Ishikawa (cell line): ENCODE results near the gene SRBD1.

Source experiments
- CEBPB ChIP-seq: IDR thresholded peaks from 2 replicates; pipeline ENCODE4 v1.6.1; 2012
- CREB1 ChIP-seq: IDR thresholded peaks from 2 replicates; pipeline ENCODE4 v1.6.1; 2012; ENCODE audit warnings: low read depth
- EP300 ChIP-seq: IDR thresholded peaks from 2 replicates; pipeline ENCODE4 v1.6.1; 2012; ENCODE audit warnings: borderline replicate concordance
- NFIC ChIP-seq: IDR thresholded peaks from 2 replicates; pipeline ENCODE4 v1.6.1; 2012
- TAF1 ChIP-seq: IDR thresholded peaks from 2 replicates; pipeline ENCODE4 v1.6.1; 2012; ENCODE audit warnings: low read depth, mild to moderate bottlenecking
- YY1 ChIP-seq: IDR thresholded peaks from 2 replicates; pipeline ENCODE4 v1.6.1; 2012; ENCODE audit warnings: low read depth
- ZBTB7A ChIP-seq: IDR thresholded peaks from 2 replicates; pipeline ENCODE4 v1.6.1; 2012; ENCODE audit warnings: low read depth
- TF ChIP-seq, protein P1 (sequence below): IDR thresholded peaks from 2 replicates; pipeline ENCODE4 v1.6.1; 2012; ENCODE audit warnings: low read depth, mild to moderate bottlenecking
- TF ChIP-seq, protein P2 (sequence below): IDR thresholded peaks from 2 replicates; pipeline ENCODE4 v1.6.1; 2012
- TF ChIP-seq, protein P3 (sequence below): IDR thresholded peaks from 2 replicates; pipeline ENCODE4 v1.6.1; 2012

DNA sequence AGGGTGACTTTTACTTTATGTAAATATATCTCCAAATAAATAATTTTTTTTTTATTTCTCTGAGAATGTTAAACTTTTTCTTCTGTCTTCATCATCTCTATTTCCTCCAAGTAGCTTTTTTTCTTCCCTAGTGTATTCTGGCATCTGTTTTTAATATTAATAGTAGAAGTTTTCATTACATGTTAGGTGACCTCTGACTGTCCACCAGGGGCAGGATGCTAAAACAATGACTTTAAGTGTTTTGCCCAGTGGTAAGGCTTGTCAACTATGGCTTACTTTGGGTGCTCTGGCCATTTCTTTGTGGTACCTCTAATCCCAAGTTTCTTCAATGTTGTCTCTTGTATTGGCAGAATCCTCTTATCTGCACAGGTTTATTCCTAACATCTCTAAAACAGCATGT is 127.1 kb downstream of the SRBD1 start:
- TF ChIP-seq, protein P1, sequence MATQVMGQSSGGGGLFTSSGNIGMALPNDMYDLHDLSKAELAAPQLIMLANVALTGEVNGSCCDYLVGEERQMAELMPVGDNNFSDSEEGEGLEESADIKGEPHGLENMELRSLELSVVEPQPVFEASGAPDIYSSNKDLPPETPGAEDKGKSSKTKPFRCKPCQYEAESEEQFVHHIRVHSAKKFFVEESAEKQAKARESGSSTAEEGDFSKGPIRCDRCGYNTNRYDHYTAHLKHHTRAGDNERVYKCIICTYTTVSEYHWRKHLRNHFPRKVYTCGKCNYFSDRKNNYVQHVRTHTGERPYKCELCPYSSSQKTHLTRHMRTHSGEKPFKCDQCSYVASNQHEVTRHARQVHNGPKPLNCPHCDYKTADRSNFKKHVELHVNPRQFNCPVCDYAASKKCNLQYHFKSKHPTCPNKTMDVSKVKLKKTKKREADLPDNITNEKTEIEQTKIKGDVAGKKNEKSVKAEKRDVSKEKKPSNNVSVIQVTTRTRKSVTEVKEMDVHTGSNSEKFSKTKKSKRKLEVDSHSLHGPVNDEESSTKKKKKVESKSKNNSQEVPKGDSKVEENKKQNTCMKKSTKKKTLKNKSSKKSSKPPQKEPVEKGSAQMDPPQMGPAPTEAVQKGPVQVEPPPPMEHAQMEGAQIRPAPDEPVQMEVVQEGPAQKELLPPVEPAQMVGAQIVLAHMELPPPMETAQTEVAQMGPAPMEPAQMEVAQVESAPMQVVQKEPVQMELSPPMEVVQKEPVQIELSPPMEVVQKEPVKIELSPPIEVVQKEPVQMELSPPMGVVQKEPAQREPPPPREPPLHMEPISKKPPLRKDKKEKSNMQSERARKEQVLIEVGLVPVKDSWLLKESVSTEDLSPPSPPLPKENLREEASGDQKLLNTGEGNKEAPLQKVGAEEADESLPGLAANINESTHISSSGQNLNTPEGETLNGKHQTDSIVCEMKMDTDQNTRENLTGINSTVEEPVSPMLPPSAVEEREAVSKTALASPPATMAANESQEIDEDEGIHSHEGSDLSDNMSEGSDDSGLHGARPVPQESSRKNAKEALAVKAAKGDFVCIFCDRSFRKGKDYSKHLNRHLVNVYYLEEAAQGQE: no peak
- TF ChIP-seq, protein P2, sequence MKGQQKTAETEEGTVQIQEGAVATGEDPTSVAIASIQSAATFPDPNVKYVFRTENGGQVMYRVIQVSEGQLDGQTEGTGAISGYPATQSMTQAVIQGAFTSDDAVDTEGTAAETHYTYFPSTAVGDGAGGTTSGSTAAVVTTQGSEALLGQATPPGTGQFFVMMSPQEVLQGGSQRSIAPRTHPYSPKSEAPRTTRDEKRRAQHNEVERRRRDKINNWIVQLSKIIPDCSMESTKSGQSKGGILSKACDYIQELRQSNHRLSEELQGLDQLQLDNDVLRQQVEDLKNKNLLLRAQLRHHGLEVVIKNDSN: no peak
- TF ChIP-seq, protein P3, sequence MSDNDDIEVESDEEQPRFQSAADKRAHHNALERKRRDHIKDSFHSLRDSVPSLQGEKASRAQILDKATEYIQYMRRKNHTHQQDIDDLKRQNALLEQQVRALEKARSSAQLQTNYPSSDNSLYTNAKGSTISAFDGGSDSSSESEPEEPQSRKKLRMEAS: no peak
- TF ChIP-seq YY1: no peak
- no peak for TF ChIP-seq NFIC
- no peak for TF ChIP-seq TAF1
- TF ChIP-seq CREB1: no peak
- no peak for TF ChIP-seq CEBPB
- no peak for TF ChIP-seq ZBTB7A
- no peak for TF ChIP-seq EP300
